Cardiac ventricle fibroblast (primary cell): ENCODE results near the gene GXYLT2. TPM values are rescaled to one million over a fixed set of nuclear protein-coding genes. Genes with fewer than 3 reads are reported as not detected.

Source experiments
- total RNA-seq: library from RNA; depleted of rRNA; stranded (reverse); fragments of >200 nt; gene quantifications from 2 replicates; pipeline ENCODE4 v1.2.3, GENCODE V29; 2015

GXYLT2 gene
- 56.9 and 93.2 TPM in 2 replicates for total RNA-seq

GRCh38 chr3:72887705-72888545 is at the start of gene GXYLT2:
Gene GXYLT2, plus strand, starts transcription at chr3:72888046. Its CDS starts 188 bp downstream, at chr3:72888234.

GRCh38 chr3:72847751-72848702 is 39.8 kb upstream of the GXYLT2 start, which contains the start of gene SHQ1:
Gene SHQ1, minus strand, starts transcription at chr3:72848445. Its CDS starts 105 bp downstream, at chr3:72848340.

GRCh38 chr3:72996473-72997333 is 108.9 kb downstream of the GXYLT2 start, which contains the start of gene PPP4R2:
Gene PPP4R2, plus strand, starts transcription at chr3:72996811. Its CDS starts 227 bp downstream, at chr3:72997038.

Other genes starting within 250 kb of the GXYLT2 start
- gene SHQ1, start 39.6 kb upstream of the GXYLT2 start, total RNA-seq: 15.1 and 25.0 TPM in 2 replicates
- 32.3 and 32.7 TPM in 2 replicates for gene PPP4R2, start 108.8 kb downstream of the GXYLT2 start, total RNA-seq
- 0.75 and 1.6 TPM in 2 replicates for gene EBLN2, start 173.6 kb downstream of the GXYLT2 start, total RNA-seq